HG02623 (cell line): ENCODE data around the gene PRRT3.
"Not testable (repeated sequence)": the region's sequence is repeated elsewhere in the genome, so short reads cannot be mapped to it uniquely, and the experiment has no call there.

Experiments used
- ATAC-seq: cut with Tn5 transposase; IDR thresholded peaks from one replicate; pipeline ENCODE4 v1.9.1; 2021; ENCODE audit warnings: moderate library complexity; ENCODE audit not compliant: unreplicated experiment

The PRRT3 gene

DNA sequence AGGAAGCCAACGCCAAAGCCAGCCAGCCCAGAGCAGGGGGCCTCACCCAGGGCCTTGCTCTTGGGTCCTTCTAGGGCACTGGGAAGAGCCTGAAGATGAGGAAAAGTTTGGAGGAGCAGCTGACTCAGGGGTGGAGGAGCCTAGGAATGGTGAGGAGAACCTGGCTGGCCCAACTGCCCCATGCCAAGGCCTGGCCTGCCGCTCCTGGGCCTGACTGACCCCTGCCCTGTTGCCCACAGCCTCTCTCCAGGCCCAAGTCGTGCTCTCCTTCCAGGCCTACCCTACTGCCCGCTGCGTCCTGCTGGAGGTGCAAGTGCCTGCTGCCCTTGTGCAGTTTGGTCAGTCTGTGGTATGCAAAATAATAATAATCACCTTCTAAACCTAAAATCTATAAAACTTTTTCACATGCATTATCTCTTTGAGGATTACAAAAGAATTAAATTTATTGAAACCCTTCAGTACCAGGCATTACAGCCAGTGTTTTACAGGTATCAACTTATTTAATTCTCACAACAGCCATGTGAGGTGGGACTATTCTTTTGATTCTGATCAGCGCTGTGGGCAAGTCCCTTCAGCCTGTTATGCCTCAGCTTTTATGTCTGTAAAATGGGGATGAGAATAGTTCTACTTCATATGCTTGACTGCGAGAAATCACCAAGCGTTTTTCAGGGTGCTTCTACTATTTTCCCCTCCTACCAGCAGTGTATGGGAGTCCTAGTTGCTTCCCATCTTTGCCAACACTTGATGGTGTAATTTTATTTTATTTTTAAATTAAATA is 33.8 kb downstream of the PRRT3 start:
- ATAC-seq, result no peak

DNA sequence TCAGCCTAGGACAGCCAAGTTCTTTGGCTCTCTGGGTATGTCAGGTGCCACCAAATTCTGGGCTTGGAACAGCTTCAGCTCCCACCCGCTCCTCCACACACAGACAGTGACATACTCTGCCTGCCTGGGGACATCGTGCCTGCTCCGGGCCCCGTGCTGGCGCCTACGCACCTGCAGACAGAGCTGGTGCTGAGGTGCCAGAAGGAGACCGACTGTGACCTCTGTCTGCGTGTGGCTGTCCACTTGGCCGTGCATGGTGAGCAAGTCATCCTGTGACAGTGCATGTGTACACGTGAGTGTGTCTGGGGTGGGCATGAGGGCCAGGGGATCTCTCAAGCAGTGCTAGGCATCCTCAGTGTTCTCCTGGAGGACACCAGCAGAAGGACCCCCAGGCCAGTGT is 34.4 kb downstream of the PRRT3 start:
- ATAC-seq, result no peak

DNA sequence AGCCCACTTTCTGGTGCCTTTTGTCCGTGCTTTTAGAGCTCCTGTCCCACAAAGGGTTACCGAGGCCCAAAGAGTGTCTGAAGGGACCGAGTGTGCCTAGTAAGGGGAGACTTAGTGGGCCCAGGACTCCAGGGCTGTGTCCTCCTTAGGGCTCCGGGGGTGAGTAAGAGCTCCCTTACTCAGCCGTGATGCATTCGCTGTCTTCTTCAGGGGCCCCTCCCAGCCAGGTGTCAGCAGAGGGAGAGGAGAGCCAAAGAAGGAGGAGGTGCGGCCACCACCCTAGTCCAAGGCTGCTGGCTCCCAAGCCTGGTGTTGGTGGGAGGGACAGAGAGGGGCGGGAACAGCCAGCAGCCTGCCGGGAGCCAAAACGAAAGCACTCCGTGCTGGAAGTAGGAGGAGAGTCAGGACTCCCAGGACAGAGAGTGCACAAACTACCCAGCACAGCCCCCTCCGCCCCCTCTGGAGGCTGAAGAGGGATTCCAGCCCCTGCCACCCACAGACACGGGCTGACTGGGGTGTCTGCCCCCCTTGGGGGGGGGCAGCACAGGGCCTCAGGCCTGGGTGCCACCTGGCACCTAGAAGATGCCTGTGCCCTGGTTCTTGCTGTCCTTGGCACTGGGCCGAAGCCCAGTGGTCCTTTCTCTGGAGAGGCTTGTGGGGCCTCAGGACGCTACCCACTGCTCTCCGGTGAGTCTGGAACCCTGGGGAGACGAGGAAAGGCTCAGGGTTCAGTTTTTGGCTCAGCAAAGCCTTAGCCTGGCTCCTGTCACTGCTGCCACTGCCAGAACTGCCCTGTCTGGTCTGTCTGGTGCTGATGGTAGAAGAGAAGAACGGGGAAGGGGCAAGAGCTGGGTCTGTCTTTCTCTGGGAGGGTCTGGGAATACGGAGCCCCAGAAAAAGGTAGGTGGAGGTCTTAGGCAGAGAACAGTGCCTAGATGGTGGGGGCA is 35.2 kb downstream of the PRRT3 start, which contains the start of gene IL17RC:
Gene IL17RC (plus strand): TSS at position 365 of the 947 bp plus-strand sequence. CDS start 218 bp downstream, at position 583.
- ATAC-seq, result no peak

DNA sequence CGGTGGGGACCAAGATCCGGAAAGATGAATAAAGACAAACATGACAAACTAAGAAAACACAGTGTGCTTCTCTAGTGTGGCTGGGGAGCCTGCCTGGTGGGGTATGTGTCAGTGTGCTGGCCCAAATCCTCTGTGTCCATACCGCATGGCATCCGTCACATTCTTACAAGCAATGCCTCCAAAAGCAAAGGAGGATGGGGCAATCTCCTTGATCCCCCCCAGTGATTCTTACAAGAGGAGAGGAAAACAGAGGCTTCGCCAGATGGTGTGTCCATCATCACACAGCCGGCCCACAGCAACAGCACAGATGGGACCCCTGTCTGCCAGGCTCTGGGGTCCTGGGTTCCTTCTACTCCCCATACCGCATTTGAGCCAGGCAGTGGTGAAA is 35.9 kb downstream of the PRRT3 start:
- no peak for ATAC-seq

DNA sequence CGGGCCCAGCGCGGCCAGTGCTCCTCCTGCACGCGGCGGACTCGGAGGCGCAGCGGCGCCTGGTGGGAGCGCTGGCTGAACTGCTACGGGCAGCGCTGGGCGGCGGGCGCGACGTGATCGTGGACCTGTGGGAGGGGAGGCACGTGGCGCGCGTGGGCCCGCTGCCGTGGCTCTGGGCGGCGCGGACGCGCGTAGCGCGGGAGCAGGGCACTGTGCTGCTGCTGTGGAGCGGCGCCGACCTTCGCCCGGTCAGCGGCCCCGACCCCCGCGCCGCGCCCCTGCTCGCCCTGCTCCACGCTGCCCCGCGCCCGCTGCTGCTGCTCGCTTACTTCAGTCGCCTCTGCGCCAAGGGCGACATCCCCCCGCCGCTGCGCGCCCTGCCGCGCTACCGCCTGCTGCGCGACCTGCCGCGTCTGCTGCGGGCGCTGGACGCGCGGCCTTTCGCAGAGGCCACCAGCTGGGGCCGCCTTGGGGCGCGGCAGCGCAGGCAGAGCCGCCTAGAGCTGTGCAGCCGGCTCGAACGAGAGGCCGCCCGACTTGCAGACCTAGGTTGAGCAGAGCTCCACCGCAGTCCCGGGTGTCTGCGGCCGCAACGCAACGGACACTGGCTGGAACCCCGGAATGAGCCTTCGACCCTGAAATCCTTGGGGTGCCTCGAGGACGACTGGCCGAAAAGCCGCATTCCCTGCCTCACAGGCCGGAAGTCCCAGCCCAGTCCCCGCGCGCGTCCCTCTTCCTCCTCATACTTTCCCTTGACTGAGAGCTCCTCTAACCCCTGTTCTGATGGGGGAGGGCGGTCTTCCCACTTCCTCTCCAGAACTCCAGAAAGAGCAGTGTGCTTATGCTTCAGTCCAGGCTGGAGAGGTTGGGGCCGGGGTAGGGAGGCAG is 36.7 kb downstream of the PRRT3 start:
- no peak for ATAC-seq

DNA sequence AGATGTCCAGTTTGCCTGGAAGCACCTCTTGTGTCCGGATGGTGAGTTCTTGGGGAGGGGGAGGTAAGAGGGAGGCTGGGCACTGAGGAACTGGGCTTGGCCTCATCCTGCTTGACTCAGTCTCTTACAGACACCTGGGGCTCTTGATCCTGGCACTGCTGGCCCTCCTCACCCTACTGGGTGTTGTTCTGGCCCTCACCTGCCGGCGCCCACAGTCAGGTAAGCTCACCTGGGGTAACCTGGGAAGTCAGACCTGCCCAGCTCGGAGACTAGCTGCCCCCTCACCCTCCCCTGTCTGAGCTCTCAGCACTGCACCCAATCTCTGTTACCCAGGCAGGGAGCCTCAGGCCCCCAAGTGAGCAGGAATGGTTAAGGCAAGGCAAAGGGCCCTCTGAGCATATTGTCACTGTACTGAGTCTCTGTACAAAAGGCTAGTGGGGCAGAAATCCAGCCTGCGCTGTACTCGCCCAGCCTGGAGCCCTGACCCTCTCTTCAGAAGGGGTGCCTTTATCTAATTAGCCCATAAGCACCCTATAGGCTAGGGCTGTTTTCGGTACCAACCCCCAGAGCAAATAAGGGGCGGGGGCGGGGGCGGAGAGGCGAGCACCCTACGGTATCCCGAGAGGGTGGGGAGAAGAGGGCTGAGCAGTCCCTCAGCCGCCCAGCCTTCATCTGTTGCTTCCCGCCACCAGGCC is 37.5 kb downstream of the PRRT3 start:
- ATAC-seq, result no peak

DNA sequence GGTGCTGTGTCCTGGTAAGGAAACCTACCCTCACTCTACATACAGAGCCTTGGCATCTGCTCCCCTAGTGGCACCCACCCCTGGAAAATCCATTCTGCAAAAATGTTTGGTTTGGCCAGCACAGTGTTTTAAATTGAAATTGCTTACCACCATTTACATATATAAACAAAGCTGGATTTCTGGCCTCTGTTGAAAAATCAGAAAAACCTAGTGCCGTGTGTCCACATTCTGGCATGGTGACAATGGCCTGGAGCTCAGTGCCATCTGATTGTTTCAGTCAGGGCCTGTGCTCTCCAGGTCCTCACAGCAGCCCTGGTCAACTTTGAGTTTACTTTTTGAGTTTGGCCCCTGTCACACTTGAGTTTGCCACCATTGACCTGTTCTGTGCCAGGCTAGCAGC is 38.2 kb downstream of the PRRT3 start:
- no peak for ATAC-seq

DNA sequence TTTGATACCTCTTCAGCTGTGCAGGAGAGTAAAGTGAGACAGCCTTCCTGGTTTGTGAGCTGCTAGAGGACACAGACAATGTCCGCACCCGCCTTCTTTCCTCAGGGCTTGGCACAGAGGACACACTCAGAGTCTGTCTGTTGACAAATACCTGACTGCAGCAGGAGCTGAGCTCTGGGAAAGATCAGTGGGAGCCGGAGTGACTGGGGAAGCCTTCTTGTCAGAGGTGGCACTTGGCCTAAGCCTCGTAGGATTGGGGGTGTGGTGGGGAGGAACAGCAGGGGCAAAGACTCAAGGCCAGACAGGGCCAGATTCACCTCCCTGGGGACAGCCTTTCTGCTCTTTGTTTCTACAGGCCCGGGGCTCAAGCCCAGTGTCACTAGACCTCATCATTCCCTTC is 38.6 kb downstream of the PRRT3 start:
- ATAC-seq, result no peak

DNA sequence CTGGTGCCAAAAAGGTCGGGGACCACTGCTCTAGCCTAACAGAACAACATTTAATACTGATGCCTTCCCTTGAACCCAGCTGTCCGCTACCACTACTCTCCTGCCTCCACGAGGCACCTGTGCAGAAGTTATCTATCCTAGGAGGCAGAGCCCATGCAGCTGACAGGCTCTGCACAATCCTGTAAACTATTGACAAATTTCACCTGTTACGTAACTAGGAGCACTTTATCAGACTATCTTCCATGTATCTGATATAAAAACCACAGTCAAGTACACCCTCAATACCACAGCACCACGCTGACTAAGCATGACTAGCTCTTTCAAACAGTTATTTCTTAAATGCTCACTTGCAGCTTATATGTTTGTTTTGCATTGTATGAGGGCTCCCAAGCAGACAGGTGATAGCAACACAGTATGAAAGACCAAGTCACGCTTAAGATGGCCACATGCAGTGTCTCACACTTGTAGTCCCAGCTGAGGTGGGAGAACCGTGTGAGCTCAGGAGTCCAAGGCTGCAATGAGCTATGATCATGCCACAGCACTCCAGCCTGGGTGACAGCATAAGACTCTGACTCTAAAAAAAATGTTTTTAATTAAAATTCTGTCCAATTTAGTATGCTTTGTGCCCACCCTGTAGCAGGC is 39.8 kb downstream of the PRRT3 start:
- no peak for ATAC-seq

DNA sequence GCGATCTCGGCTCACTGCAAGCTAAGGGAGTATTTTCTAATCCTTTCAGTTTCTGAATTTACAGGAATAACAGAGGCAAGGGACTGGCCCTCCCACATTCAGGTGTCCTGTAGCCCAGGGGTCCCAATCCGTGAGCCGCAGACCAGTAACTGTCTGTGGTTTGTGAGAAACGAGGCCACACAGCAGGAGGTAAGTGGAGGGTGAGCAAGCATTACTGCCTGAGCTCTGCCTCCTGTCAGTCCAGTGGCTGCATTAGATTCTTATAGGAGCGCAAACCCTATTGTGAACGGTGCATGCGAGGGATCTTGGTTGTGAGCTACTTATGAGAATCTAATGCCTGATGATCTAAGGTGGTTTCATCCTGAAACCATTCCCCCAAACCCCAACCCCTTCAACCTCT is 40.3 kb downstream of the PRRT3 start:
- no peak for ATAC-seq

DNA sequence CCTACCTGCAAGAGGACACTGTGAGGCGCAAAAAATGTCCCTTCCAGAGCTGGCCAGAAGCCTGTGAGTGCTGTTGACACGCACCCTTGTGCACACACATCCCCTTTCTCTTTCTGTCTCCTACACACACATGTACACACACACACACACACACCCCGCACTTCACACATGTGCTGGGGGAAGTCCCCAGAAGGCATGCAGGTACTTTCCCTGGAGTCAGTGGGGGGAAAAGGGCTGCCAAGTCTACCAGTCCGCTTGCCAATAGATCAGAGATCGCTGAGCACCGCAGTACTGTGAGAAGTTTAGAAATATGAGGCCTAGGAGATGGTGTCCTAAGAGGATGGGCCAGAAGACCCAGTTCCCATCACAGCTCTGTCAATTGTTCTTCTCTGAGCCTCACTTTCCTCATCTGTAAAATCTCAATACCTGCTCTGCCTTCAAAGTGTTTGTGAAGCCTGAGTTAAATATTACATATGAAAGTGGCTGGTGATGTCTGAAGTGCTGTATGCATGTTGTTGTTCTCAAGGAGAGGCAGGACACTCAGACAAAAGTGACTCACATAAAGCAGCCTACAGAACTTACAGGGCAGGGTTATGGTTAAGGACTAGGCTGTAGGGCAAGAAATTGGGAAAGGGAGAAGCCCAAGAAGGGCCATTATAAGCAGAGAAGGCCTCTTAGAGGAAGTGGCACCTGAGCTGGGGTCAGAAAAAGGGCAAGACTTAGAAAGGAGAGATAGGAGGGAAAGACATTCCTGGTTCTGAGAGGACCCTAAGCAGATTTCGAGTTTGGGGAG is 42.8 kb downstream of the PRRT3 start:
- ATAC-seq, result no peak

DNA sequence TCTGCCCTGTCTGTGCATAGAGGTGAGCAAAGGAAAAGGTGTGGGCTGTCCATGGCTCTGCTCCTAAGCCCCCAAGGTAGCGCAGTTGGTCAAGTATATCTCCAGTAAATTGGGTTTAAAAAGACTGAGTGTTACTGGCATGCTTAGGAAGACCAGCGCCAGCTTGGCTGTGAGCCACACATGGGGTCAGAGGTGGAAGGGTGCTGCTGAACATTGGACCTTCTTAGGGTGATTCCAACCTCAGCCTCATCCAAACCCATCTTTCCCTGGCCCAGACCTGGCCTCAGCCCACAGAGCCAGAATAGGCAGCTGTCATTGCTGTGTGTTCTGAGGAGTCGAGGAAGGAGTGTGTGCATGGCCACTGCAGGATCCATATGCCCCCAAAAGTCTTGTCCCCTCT is 43.9 kb downstream of the PRRT3 start:
- no peak for ATAC-seq

DNA sequence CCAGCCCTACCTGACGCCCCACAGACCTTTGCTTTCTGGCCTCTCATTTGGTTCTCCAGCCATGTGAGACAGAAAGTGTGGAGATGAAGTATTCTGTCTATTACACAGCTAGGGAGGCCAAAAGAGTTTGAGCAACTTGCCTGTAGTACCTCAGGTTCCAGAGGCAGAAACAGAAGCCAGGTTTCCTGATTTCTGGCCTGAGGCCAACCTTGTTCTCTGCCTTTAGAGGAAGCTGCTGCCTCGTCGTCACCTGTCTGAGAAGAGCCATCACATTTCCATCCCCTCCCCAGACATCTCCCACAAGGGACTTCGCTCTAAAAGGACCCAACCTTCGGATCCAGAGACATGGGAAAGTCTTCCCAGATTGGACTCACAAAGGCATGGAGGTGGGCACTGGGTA is 45.7 kb downstream of the PRRT3 start:
- ATAC-seq, result no peak

DNA sequence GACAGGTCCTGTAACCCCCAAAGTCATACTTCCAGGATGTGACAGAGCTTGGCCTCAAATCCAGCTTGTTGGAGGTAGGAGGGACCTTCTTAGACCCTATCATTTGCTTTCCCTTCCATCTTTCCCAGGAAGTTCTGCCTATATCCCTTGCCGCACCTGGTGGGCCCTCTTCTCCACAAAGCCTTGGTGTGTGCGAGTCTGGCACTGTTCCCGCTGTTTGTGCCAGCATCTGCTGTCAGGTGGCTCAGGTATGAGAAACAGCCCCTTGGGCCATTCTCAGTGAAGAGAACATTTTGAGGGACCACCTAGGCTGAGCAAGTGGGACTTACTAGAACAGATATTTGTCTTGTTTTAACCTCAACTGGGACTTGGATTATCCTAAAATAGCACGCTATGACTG is 48.3 kb downstream of the PRRT3 start:
- ATAC-seq, result no peak

DNA sequence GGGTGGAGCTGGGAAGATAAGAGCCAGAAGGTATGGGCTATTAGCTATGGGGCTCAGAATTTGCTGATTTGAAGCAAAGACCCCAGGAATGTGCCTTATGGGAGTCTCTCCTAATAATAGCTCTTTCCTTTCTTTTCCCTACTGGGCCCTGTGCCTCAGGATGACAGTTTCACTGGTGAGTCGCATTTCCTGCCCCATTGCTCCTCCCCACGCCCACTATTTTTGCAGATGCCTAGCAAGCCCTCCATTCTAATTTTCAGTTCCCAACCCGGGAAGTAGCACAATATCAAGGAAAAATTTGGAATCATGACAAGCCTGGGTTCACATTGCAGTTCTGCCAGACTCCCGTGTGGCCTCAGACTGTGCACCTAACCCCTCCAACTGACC is 49.0 kb downstream of the PRRT3 start:
- ATAC-seq, result no peak

DNA sequence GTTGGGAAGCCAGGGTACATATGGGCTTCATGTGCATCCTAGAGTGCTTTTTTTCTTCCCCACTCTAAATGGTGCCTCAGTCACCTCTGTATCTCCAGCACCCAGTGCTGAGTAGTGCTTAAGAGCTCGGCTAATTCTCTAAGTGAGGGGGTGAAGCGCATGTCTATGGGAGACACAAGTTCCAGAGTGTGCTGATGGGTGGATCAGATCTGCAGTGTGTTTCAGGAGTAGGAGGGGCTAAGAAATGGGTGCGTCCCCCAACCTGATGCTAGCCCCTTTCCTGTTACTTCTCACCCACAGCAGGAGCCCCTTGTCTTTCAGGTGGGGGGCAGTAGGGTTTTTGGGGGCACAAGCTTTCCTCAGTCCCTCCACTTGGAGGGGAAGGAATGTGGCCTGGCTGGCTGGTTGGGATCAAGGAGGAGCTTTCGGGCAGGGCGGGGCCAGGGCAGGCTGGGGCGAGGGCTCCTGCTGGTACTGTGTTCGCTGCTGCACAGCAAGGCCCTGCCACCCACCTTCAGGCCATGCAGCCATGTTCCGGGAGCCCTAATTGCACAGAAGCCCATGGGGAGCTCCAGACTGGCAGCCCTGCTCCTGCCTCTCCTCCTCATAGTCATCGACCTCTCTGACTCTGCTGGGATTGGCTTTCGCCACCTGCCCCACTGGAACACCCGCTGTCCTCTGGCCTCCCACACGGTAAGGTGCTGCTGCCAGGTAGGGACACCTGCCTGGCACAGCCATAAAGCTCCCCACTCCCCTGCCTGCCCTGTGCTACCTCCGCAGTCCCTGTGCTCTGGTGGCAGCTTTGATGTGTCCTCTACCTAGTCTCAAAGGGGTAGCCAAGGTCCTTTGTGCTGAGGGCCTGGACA is 49.6 kb downstream of the PRRT3 start, which contains the start of gene IL17RE:
Gene IL17RE (plus strand): TSS at position 477 of the 866 bp plus-strand sequence. CDS start 85 bp downstream, at position 562.
- ATAC-seq, result no peak

DNA sequence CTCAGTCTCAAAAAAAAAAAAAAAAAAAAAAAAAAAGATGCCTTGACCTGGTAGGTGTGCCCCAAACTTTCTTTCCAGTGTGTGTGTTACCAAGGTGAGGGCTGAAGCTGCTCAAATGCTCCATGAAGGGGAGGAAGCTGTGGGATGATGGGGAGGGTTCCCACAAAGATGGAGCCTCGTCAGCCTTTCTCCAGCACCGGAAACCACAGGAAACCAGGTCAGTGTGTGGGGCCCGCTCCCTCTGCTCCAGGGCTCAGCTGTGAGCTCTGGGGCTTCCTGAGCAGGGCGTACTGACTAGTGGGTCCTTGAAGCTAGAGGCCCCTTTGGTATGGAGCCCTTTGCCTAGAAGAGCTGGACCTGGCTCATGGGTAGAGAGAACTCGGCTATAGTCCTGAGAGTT is 50.2 kb downstream of the PRRT3 start:
- ATAC-seq, result no peak

DNA sequence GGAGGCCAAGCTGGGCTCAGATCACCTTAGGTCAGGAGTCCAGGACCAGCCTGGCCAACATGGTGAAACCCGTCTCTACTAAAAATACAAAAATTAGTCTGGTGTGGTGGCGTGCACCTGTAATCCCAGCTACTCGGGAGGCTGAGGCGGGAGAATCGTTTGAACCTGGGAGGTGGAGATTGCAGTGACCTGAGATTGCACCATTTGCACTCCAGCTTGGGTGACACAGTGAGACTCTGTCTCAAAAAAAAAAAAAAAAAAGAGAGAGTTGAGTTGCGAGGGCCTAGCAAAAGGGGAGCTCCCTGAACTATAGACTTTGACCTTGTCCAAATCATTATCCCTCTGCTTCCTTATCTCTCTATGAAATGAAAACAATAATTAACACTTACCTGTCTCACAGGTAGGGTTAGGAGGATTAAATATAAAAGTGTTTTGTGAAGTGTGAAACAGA is 51.2 kb downstream of the PRRT3 start:
- not testable (repeated sequence) for ATAC-seq
